ENCODE data around the gene TTC8.
"Not testable (repeated sequence)": the region's sequence is repeated elsewhere in the genome, so short reads cannot be mapped to it uniquely, and the experiment has no call there.

The TTC8 gene

DNA sequence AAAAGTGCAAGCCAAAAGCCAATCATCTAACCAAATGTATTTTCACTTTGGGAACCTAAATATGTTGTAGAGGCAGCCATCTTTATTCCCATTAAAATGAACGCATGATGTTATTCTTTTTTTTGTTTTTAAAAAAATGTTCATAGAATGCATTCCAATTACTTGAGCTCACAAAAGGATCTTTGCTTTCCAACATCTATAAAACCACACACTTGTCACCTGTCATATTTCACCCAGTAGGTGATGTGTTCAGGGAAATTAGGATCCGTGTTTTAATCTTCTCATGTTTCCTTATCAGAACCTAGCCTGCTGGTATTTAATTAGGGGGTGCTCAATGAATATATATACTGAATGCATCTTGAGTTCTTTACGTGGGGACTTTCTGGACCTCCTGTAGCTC is 13.6 kb downstream of the TTC8 start:
- H3K4me3 Mint-ChIP-seq: no peak overlapping the region

DNA sequence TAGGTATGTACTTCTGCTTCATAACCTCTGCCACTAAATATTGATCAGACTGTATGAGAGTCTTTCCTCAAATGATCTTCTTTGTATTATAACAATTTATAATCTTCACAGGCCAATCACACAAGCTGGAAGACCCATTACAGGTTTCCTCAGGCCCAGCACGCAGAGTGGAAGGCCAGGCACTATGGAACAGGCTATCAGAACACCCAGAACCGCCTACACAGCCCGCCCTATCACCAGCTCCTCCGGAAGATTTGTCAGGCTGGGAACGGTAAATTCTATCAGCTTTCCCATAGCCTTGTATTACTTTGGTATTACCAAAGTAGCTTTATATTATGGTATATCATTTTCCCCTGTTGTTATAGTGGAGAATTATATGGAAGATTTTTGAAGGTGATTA is 16.5 kb downstream of the TTC8 start:
- CTCF ChIA-PET: no interaction called here
- Mint-ChIP-seq H3K27me3 (no peaks in the 10 kb centered on the region), H3K9me3 (no peaks in the 10 kb centered on the region), H3K4me3 (no peak overlapping the region), H3K27ac (no peak overlapping the region), H3K4me1 (no peaks in the 10 kb centered on the region), H3K36me3 (no peaks in the 10 kb centered on the region)
- DNase-seq: no peak

More for the DNA sequence above, 13.6 kb downstream of the TTC8 start:
- no peaks in the 10 kb centered on the region for H3K36me3 Mint-ChIP-seq
- H3K27me3 Mint-ChIP-seq: peaks cover 4% of the 10 kb centered on the region
- DNase-seq: no peak
- no peaks in the 10 kb centered on the region for H3K9me3 Mint-ChIP-seq
- no peaks in the 10 kb centered on the region for H3K4me1 Mint-ChIP-seq
- CTCF ChIA-PET: no interaction called here
- no peak overlapping the region for H3K27ac Mint-ChIP-seq

DNA sequence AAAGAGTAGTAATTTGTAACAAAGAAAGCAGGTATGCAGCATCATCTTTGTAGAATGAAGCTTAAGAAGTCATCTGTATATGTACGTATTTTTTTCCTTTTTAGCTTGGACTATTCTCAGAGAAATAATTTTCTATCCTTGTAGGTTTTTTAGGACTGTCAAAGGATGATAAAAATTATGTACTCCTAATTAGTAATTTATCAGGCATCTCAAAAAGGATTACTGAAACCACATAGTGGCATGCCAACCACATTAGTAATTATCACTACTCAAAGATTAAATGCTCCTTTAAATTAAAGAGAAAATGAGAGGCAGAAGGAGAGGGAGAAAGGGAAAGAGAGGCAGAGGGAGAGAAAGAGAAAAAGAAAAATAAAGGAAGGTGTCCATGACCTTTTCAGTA is 17.3 kb downstream of the TTC8 start:
- CTCF ChIA-PET: no interaction called here

DNA sequence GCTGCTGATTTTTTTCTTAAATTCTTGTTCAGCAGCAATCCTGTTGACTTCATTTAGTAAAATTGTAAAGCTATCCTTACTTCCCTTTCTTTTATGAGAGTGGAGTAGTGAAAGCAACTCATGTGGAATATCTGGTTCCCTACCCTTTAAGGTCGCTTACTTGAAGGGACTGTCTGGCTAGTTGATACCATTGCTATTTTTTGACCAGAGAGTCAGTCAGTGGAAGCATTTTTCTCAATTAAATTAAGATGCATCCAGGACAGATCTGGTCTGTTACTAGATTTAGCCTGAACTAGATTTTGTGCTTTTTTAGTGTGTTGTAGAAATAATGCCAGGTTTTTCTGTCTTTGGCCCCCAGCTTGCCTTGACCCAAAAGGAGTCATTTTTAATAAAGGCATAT is 18.0 kb downstream of the TTC8 start:
- Mint-ChIP-seq H3K4me1 (no peaks in the 10 kb centered on the region), H3K27me3 (no peaks in the 10 kb centered on the region), H3K27ac (no peak overlapping the region), H3K4me3 (no peak overlapping the region), H3K9me3 (no peaks in the 10 kb centered on the region), H3K36me3 (no peaks in the 10 kb centered on the region)
- CTCF ChIA-PET: no interaction called here
- DNase-seq: no peak

More for the DNA sequence above, 17.3 kb downstream of the TTC8 start:
- no peak for DNase-seq
- no peaks in the 10 kb centered on the region for H3K4me1 Mint-ChIP-seq
- H3K36me3 Mint-ChIP-seq: no peaks in the 10 kb centered on the region
- H3K4me3 Mint-ChIP-seq: no peak overlapping the region
- H3K27me3 Mint-ChIP-seq: no peaks in the 10 kb centered on the region
- H3K27ac Mint-ChIP-seq: no peak overlapping the region
- no peaks in the 10 kb centered on the region for H3K9me3 Mint-ChIP-seq

GRCh38 chr14:88844980-88845491 is 20.6 kb downstream of the TTC8 start:
- H3K4me3 Mint-ChIP-seq: no peak overlapping the region
- no peak overlapping the region for H3K27ac Mint-ChIP-seq
- H3K4me1 Mint-ChIP-seq: no peaks in the 10 kb centered on the region
- CTCF ChIA-PET: no interaction called here
- H3K9me3 Mint-ChIP-seq: no peaks in the 10 kb centered on the region
- no peak for DNase-seq
- H3K36me3 Mint-ChIP-seq: no peaks in the 10 kb centered on the region
- no peaks in the 10 kb centered on the region for H3K27me3 Mint-ChIP-seq

- H3K4me3 Mint-ChIP-seq: no peak overlapping the region
- H3K4me1 Mint-ChIP-seq: no peaks in the 10 kb centered on the region
- CTCF ChIA-PET: no interaction called here
- no peak overlapping the region for H3K27ac Mint-ChIP-seq
- DNase-seq: no peak
- no peaks in the 10 kb centered on the region for H3K27me3 Mint-ChIP-seq
- no peaks in the 10 kb centered on the region for H3K9me3 Mint-ChIP-seq
- H3K36me3 Mint-ChIP-seq: no peaks in the 10 kb centered on the region
These were observed 24.1 kb downstream of the TTC8 start for GRCh38 chr14:88848571-88848970.

DNA sequence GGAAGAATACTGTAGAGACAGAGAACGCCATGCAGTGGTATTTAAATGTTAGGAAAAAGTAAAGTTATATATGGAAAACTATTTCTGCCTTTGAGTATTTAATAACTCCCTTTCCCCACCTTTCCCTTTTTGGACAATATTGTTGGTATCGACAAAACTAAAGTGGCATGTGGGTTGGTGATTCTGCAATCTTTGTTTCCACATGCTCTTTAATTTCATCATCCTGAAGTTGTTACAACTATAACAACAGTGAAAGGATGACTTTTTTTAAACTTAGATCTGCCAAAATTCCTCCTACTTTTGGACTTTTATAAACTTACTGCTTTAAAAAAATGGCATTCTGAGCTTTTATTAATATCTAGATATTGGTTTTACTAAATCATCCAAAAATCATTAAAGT is 25.3 kb downstream of the TTC8 start:
- H3K9me3 Mint-ChIP-seq: no peaks in the 10 kb centered on the region

DNA sequence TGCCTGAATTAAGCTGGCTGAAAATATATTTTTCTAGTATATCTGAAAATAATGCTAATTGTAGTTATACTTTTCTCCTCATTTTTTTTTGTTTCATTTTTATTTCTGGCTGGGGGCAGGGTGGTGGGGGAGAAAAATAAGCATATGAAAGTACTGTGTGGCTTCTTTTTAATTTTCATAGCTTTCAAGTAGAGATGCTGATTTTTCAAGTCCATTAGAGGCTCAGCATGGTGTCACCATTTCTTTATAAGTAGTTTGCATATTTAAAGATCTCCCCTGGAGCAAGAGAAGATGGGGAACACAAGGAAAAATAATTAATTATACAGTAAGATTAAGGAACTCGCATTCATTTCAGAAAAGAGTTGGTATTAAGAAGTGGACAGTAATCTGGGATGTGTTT is 27.1 kb downstream of the TTC8 start:
- CTCF ChIA-PET: no interaction called here
- no peak overlapping the region for H3K27ac Mint-ChIP-seq
- no peaks in the 10 kb centered on the region for H3K9me3 Mint-ChIP-seq
- H3K4me3 Mint-ChIP-seq: no peak overlapping the region
- H3K27me3 Mint-ChIP-seq: no peaks in the 10 kb centered on the region
- H3K36me3 Mint-ChIP-seq: no peaks in the 10 kb centered on the region
- no peak for DNase-seq
- no peaks in the 10 kb centered on the region for H3K4me1 Mint-ChIP-seq

More for the DNA sequence above, 25.3 kb downstream of the TTC8 start:
- no peak for DNase-seq
- Mint-ChIP-seq H3K36me3 (no peaks in the 10 kb centered on the region), H3K4me1 (no peaks in the 10 kb centered on the region), H3K4me3 (no peak overlapping the region), H3K27ac (no peak overlapping the region), H3K27me3 (no peaks in the 10 kb centered on the region)
- CTCF ChIA-PET: no interaction called here

- Mint-ChIP-seq H3K36me3 (no peaks in the 10 kb centered on the region), H3K27ac (no peak overlapping the region), H3K27me3 (no peaks in the 10 kb centered on the region), H3K9me3 (no peaks in the 10 kb centered on the region), H3K4me3 (no peak overlapping the region), H3K4me1 (no peaks in the 10 kb centered on the region)
- no peak for DNase-seq
- CTCF ChIA-PET: no interaction called here
These were observed 28.2 kb downstream of the TTC8 start for GRCh38 chr14:88852632-88853031.

DNA sequence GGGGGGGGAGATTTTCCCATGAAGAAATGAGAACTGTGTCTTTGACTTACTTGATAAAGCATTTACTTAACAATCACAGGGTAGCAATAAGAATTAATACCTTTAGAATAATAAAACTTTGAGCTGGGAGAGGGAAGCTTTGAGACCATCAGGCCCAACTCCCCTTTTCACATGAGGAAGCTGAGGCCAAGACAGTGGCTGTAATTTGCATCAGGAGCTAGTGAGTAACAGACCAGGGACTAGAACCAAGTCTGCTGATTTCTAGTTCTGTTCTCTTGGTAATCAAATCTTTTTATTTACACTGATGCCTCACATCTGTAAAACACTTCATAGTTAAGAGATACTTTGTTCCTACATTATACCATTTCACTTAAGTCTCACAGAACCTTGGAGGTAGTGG is 28.7 kb downstream of the TTC8 start:
- H3K27ac Mint-ChIP-seq: no peak overlapping the region
- H3K36me3 Mint-ChIP-seq: no peaks in the 10 kb centered on the region

GRCh38 chr14:88856786-88857366 is 32.4 kb downstream of the TTC8 start:
- CTCF ChIA-PET: interaction anchor here (1.3 kb wide), 1 partner anchor 11 kb away, joined by 3 read pairs; no protein-coding TSS in a partner anchor
- no peak overlapping the region for H3K27ac Mint-ChIP-seq
- H3K36me3 Mint-ChIP-seq: no peaks in the 10 kb centered on the region
- H3K4me3 Mint-ChIP-seq: no peak overlapping the region
- H3K9me3 Mint-ChIP-seq: peaks cover 3% of the 10 kb centered on the region
- no peaks in the 10 kb centered on the region for H3K4me1 Mint-ChIP-seq
- no peaks in the 10 kb centered on the region for H3K27me3 Mint-ChIP-seq
- no peak for DNase-seq

More for the DNA sequence above, 28.7 kb downstream of the TTC8 start:
- Mint-ChIP-seq H3K4me3 (no peak overlapping the region), H3K9me3 (no peaks in the 10 kb centered on the region), H3K27me3 (no peaks in the 10 kb centered on the region), H3K4me1 (no peaks in the 10 kb centered on the region)
- CTCF ChIA-PET: no interaction called here
- no peak for DNase-seq

- H3K4me3 Mint-ChIP-seq, H3K9me3 Mint-ChIP-seq, H3K4me1 Mint-ChIP-seq, CTCF ChIA-PET, H3K36me3 Mint-ChIP-seq, DNase-seq, H3K27ac Mint-ChIP-seq, H3K27me3 Mint-ChIP-seq: not testable (repeated sequence)
These were observed 33.4 kb downstream of the TTC8 start for GRCh38 chr14:88857861-88858260.

DNA sequence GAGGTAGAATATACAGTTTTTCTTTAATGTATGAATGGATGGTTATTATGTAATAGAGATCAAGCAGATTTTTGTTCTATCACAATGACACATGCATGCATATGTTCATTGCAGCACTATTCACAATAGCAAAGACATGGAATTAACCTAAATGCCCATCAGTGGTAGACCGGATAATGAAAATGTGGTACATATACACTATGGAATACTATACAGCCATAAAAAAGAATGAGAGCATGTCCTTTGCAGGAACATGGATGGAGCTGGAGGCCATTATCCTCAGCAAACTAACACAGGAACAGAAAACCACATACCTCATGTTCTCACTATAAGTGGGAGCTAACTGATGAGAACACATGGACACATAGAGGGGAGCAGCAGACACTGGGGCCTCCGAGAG is 34.7 kb downstream of the TTC8 start:
- H3K4me3 Mint-ChIP-seq, DNase-seq, H3K36me3 Mint-ChIP-seq, H3K27ac Mint-ChIP-seq, H3K9me3 Mint-ChIP-seq, H3K27me3 Mint-ChIP-seq, H3K4me1 Mint-ChIP-seq: not testable (repeated sequence)
- CTCF ChIA-PET: interaction anchor here (1.1 kb wide), 1 partner anchor 192 kb away, joined by 3 read pairs; no protein-coding TSS in a partner anchor

- H3K27ac Mint-ChIP-seq: no peak overlapping the region
- H3K36me3 Mint-ChIP-seq: no peaks in the 10 kb centered on the region
- peaks cover 3% of the 10 kb centered on the region for H3K9me3 Mint-ChIP-seq
- no peak overlapping the region for H3K4me3 Mint-ChIP-seq
- CTCF ChIA-PET: interaction anchor here (1.6 kb wide), 1 partner anchor 197 kb away, joined by 5 read pairs; no protein-coding TSS in a partner anchor
- no peak for DNase-seq
- H3K27me3 Mint-ChIP-seq: peaks cover 3% of the 10 kb centered on the region
- H3K4me1 Mint-ChIP-seq: no peaks in the 10 kb centered on the region
These were observed 38.7 kb downstream of the TTC8 start for GRCh38 chr14:88863167-88863566.

- Mint-ChIP-seq H3K36me3 (no peaks in the 10 kb centered on the region), H3K9me3 (peaks cover 1% of the 10 kb centered on the region), H3K4me1 (no peaks in the 10 kb centered on the region), H3K27ac (no peak overlapping the region), H3K4me3 (no peak overlapping the region), H3K27me3 (peaks cover 3% of the 10 kb centered on the region)
- no peak for DNase-seq
- CTCF ChIA-PET: interaction anchor here (1.6 kb wide), 1 partner anchor 198 kb away, joined by 5 read pairs; no protein-coding TSS in a partner anchor
These were observed 39.7 kb downstream of the TTC8 start for GRCh38 chr14:88864198-88864597.

Measured in activated naive CD4-positive, alpha-beta T cell treated with anti-CD3 and anti-CD28 coated beads, Interleukin-2, amount 10 ng/mL, durations not matched to agents 7 days and 5 days (primary cell).